Stomach (tissue), 4 donors: ENCODE results near the gene SSC5D.

ENCODE experiments used
- POLR2A ChIP-seq, 4 donors: fragments of 450-650 bp; IDR thresholded peaks; one replicate each; pipeline ENCODE4 v1.6.1; 2016; ENCODE audit warnings: antibody characterized with exemption in 4 of 4, control low read depth in 2 of 4, mild to moderate bottlenecking in 1 of 4, moderate library complexity in 1 of 4
- TF ChIP-seq, protein P1 (sequence below), 7 experiments: fragments of 450-650 bp in 4 of 7; fragments of 200-600 bp in 3 of 7; sonication (generic) in 3 of 7; IDR thresholded peaks; one replicate each; pipeline ENCODE4 v1.5.1; 2016 to 2019; ENCODE audit warnings: antibody characterized with exemption in 7 of 7, control low read depth in 2 of 7, mild to moderate bottlenecking in 1 of 7

DNA sequence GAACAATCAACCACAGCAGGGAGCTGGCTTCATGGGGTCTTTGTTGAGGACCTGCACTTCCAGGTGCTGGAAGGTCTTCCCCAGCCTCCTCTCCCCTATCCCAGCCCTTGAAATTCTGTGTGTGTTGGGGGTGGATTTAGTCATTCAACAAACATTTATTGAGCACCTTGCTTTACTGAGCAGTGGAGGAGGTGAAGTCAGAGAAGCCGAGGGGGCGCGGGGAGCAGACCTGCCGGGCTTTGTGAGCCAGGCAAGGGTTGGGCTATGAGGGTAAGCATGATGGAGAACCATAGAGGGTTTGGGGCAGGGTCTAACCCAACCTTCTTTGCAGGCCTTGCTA, 20.2 kb upstream of the SSC5D start:
- TF ChIP-seq, protein P1, sequence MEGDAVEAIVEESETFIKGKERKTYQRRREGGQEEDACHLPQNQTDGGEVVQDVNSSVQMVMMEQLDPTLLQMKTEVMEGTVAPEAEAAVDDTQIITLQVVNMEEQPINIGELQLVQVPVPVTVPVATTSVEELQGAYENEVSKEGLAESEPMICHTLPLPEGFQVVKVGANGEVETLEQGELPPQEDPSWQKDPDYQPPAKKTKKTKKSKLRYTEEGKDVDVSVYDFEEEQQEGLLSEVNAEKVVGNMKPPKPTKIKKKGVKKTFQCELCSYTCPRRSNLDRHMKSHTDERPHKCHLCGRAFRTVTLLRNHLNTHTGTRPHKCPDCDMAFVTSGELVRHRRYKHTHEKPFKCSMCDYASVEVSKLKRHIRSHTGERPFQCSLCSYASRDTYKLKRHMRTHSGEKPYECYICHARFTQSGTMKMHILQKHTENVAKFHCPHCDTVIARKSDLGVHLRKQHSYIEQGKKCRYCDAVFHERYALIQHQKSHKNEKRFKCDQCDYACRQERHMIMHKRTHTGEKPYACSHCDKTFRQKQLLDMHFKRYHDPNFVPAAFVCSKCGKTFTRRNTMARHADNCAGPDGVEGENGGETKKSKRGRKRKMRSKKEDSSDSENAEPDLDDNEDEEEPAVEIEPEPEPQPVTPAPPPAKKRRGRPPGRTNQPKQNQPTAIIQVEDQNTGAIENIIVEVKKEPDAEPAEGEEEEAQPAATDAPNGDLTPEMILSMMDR (IDR thresholded peaks at IDR 0.05) = no peak
- no peak for TF ChIP-seq POLR2A (IDR thresholded peaks at IDR 0.05)
